Suprapubic skin (tissue), 3 donors: ENCODE measurements around the gene EVI5L.

Experiments
- POLR2AphosphoS5 ChIP-seq, 3 donors: sonication (generic); formaldehyde crosslinking; IDR thresholded peaks; one replicate each; pipeline ENCODE4 v1.6.1; 2017; ENCODE audit warnings: antibody characterized with exemption in 3 of 3
- TF ChIP-seq, protein P1 (sequence below), 2 donors: fragments of 200-600 bp in 1 of 2; fragments of 450-650 bp in 1 of 2; sonication (generic) in 1 of 2; IDR thresholded peaks; one replicate each; pipeline ENCODE4 v1.5.1; 2016 to 2019; ENCODE audit warnings: antibody characterized with exemption in 2 of 2, mild to moderate bottlenecking in 1 of 2, moderate library complexity in 1 of 2

DNA sequence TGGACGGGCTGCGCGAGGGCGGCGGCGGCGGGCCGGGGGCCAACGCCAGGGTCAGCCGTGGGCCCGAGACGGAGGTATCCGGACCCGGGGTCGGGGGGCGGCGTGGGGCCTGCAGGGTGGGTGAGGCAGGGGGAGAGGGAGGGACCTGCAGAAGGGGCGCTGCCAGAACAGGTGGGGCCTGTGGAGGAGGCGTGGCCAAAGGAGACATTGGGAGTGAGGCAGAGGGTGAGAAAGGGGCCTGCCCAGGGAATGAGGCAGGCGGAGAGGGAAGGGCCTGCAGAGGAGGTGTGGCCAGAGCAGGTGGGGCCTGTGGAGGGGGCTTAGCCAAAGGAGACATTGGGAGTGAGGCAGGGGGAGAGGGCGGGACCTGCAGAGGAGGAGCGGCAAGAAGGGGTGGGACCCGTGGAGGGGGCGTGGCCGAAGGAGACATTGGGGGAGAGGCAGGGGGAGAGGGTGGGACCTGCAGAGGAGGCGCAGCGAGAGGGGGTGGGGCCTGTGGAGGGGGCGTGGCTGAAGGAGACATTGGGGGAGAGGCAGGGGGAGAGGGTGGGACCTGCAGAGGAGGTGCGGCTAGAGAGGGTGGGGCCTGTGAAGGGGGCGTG is 40.0 kb downstream of the EVI5L start:
- TF ChIP-seq, protein P1, sequence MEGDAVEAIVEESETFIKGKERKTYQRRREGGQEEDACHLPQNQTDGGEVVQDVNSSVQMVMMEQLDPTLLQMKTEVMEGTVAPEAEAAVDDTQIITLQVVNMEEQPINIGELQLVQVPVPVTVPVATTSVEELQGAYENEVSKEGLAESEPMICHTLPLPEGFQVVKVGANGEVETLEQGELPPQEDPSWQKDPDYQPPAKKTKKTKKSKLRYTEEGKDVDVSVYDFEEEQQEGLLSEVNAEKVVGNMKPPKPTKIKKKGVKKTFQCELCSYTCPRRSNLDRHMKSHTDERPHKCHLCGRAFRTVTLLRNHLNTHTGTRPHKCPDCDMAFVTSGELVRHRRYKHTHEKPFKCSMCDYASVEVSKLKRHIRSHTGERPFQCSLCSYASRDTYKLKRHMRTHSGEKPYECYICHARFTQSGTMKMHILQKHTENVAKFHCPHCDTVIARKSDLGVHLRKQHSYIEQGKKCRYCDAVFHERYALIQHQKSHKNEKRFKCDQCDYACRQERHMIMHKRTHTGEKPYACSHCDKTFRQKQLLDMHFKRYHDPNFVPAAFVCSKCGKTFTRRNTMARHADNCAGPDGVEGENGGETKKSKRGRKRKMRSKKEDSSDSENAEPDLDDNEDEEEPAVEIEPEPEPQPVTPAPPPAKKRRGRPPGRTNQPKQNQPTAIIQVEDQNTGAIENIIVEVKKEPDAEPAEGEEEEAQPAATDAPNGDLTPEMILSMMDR (IDR thresholded peaks at IDR 0.05): no peak
- no peak for TF ChIP-seq POLR2AphosphoS5 (IDR thresholded peaks at IDR 0.05)
